Astrocyte (in vitro differentiated cells and primary cell): ENCODE results near the gene NEK6. TPM values are rescaled to one million over a fixed set of nuclear protein-coding genes. Genes with fewer than 3 reads are reported as not detected.
A peak's percentile ranks its signal among the peaks of the same experiment; 100 is the strongest.

Experiments
- DNase-seq: peaks from one replicate; pipeline ENCODE4 v3.0.0-alpha.2; 2010; ENCODE audit warnings: low read depth
- FAIRE-seq: peaks from 2 replicates; lab custom pipeline; 2011; peaks lifted over from hg19 to GRCh38; lab: Jason Lieb, UNC
- H2AFZ ChIP-seq: 2 replicates; pipeline ENCODE4 v1.6.0; 2012; ENCODE audit warnings: low read depth, low read length, inconsistent platforms
- H3K27ac ChIP-seq: 2 replicates; pipeline ENCODE4 v1.5.1; 2011; ENCODE audit warnings: low read depth, low read length, inconsistent platforms
- H3K27me3 ChIP-seq: 2 replicates; pipeline ENCODE4 v1.6.0; 2011; ENCODE audit warnings: low read length, inconsistent platforms; ENCODE audit not compliant: insufficient read depth
- H3K36me3 ChIP-seq: 2 replicates; pipeline ENCODE4 v1.5.1; 2011; ENCODE audit warnings: low read length, inconsistent platforms; ENCODE audit not compliant: insufficient read depth
- H3K4me1 ChIP-seq: 2 replicates; pipeline ENCODE4 v1.5.1; 2011; ENCODE audit warnings: low read length, inconsistent platforms; ENCODE audit not compliant: insufficient read depth
- H3K4me2 ChIP-seq: 2 replicates; pipeline ENCODE4 v1.6.0; 2012; ENCODE audit warnings: low read length, inconsistent platforms
- H3K4me3 ChIP-seq: 2 replicates; pipeline ENCODE4 v1.5.1; 2011; ENCODE audit warnings: low read depth, mild to moderate bottlenecking, low read length, inconsistent platforms; ENCODE audit not compliant: insufficient read depth
- H3K79me2 ChIP-seq: 2 replicates; pipeline ENCODE4 v1.6.0; 2012; ENCODE audit warnings: mild to moderate bottlenecking, low read length, inconsistent platforms; ENCODE audit not compliant: insufficient read depth
- H3K9ac ChIP-seq: 2 replicates; pipeline ENCODE4 v1.6.0; 2012; ENCODE audit warnings: mild to moderate bottlenecking, low read length, inconsistent platforms
- H3K9me3 ChIP-seq: 2 replicates; pipeline ENCODE4 v1.5.1; 2012; ENCODE audit warnings: low read depth, mild to moderate bottlenecking, low read length, inconsistent platforms; ENCODE audit not compliant: insufficient read depth
- H4K20me1 ChIP-seq: 2 replicates; pipeline ENCODE4 v1.6.0; 2012; ENCODE audit warnings: low read length, inconsistent platforms; ENCODE audit not compliant: insufficient read depth
- H3K27ac Mint-ChIP-seq: one replicate; pipeline ENCODE4 v1.8.0; 2021; ENCODE audit warnings: mild to moderate bottlenecking, mixed read lengths; ENCODE audit not compliant: unreplicated experiment
- H3K27me3 Mint-ChIP-seq: one replicate; pipeline ENCODE4 v1.8.0; 2021; ENCODE audit warnings: low read depth, mixed read lengths; ENCODE audit not compliant: unreplicated experiment
- H3K36me3 Mint-ChIP-seq: one replicate; pipeline ENCODE4 v1.8.0; 2021; ENCODE audit warnings: low read depth, mixed read lengths; ENCODE audit not compliant: unreplicated experiment
- H3K4me1 Mint-ChIP-seq: one replicate; pipeline ENCODE4 v1.8.0; 2021; ENCODE audit warnings: low read depth, mixed read lengths; ENCODE audit not compliant: unreplicated experiment
- H3K4me3 Mint-ChIP-seq: one replicate; pipeline ENCODE4 v1.8.0; 2021; ENCODE audit warnings: mild to moderate bottlenecking, moderate library complexity, mixed read lengths; ENCODE audit not compliant: unreplicated experiment
- H3K9me3 Mint-ChIP-seq: one replicate; pipeline ENCODE4 v1.8.0; 2021; ENCODE audit warnings: mild to moderate bottlenecking, mixed read lengths; ENCODE audit not compliant: unreplicated experiment
- EZH2 ChIP-seq: IDR thresholded peaks from 2 replicates; pipeline ENCODE4 v1.6.1; 2012; ENCODE audit warnings: mild to moderate bottlenecking, low read length, inconsistent platforms; ENCODE audit not compliant: insufficient read depth
- total RNA-seq: library from RNA; stranded (reverse); gene quantifications from 2 replicates; pipeline ENCODE4 v1.2.1, GENCODE V29; 2021
- TF ChIP-seq, protein P1 (sequence below): IDR thresholded peaks from 2 replicates; pipeline ENCODE4 v1.5.1; 2011; ENCODE audit warnings: low read depth, mild to moderate bottlenecking, inconsistent platforms, low read length, moderate library complexity; ENCODE audit not compliant: insufficient read depth

NEK6 gene
- total RNA-seq, 1 donor from 2014 or later = 76.8 TPM

DNA sequence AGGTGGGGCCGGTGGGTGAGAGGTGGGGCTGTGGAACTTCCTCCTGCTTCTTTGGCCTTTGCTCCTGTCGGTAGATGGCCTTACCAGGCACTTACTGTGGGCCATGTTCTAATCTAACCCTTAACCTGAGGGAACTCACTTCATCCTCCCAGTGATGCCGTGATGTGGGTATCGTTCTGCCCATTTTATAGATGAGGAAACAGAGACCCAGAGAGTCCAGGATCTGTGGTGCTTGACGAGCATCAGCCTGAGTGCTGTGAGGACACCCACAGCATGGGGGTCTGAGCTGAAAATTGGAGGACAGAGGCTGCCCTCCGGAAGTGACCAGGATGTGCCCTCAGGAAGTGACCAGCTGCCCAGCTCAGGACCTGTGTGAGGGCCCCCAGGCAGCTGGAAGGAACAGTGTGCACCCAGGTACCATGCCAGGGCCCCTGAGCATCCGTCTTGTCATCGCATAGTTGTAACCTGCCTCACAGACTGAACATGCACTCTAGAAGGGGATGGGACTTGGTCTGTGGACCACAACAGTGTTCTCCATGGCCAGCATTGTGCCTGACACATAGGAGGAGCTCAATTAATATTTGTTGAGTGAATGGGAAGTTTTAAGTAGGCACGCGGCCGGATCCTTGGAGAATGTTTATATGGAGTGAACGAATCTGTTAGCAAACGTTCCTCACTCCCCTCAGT is 8.5 kb downstream of the NEK6 start:
- Mint-ChIP-seq H3K27me3 (no peaks in the 10 kb centered on the region), H3K4me1 (peaks cover 62% of the 10 kb centered on the region), H3K4me3 (no peak overlapping the region), H3K27ac (peak overlapping the region; percentile 87), H3K36me3 (peaks cover 14% of the 10 kb centered on the region), H3K9me3 (no peaks in the 10 kb centered on the region)
- Histone ChIP-seq H3K27ac (peak overlapping the region; percentile 85), H3K79me2 (peaks cover 99% of the 10 kb centered on the region), H3K9ac (peak overlapping the region; percentile 79), H3K27me3 (no peaks in the 10 kb centered on the region), H3K4me1 (peaks cover 74% of the 10 kb centered on the region), H4K20me1 (peaks cover 90% of the 10 kb centered on the region), H3K9me3 (no peaks in the 10 kb centered on the region), H3K36me3 (peaks cover 9% of the 10 kb centered on the region), H2AFZ (no peak overlapping the region), H3K4me3 (no peak overlapping the region), H3K4me2 (peak overlapping the region; percentile 71)
- DNase-seq (peak; percentile 64), FAIRE-seq (no peak)
- TF ChIP-seq, protein P1, sequence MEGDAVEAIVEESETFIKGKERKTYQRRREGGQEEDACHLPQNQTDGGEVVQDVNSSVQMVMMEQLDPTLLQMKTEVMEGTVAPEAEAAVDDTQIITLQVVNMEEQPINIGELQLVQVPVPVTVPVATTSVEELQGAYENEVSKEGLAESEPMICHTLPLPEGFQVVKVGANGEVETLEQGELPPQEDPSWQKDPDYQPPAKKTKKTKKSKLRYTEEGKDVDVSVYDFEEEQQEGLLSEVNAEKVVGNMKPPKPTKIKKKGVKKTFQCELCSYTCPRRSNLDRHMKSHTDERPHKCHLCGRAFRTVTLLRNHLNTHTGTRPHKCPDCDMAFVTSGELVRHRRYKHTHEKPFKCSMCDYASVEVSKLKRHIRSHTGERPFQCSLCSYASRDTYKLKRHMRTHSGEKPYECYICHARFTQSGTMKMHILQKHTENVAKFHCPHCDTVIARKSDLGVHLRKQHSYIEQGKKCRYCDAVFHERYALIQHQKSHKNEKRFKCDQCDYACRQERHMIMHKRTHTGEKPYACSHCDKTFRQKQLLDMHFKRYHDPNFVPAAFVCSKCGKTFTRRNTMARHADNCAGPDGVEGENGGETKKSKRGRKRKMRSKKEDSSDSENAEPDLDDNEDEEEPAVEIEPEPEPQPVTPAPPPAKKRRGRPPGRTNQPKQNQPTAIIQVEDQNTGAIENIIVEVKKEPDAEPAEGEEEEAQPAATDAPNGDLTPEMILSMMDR = no peak
- TF ChIP-seq EZH2 = no peak

DNA sequence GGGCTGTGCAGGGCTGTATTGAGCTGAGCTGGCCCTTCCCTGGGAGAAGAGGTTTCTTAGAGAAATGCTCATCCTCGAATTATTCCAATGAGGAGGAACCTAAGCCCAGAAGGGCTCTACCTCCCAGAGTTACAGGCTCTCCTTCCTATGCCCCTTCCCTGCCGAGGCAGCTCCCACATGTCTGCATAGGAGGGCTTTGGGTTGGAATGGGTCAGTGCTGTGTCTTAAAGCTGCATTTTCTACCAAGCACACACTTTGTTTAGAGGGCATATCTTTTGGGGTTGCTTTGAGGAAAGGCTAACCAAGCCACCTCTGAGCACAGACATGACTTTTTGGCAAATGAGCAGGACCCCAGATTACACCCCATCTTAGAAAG is 9.1 kb downstream of the NEK6 start:
- TF ChIP-seq EZH2 = no peak
- TF ChIP-seq, protein P1 = no peak
- no peaks in the 10 kb centered on the region for H3K27me3 Mint-ChIP-seq
- Histone ChIP-seq H3K9ac (peak overlapping the region; percentile 79), H3K36me3 (peaks cover 9% of the 10 kb centered on the region), H2AFZ (no peak overlapping the region), H3K4me3 (no peak overlapping the region), H3K4me1 (peaks cover 72% of the 10 kb centered on the region), H3K79me2 (peaks cover 99% of the 10 kb centered on the region), H3K27me3 (no peaks in the 10 kb centered on the region), H4K20me1 (peaks cover 90% of the 10 kb centered on the region), H3K4me2 (peak overlapping the region; percentile 71), H3K9me3 (no peaks in the 10 kb centered on the region), H3K27ac (peak overlapping the region; percentile 85)
- peaks cover 14% of the 10 kb centered on the region for H3K36me3 Mint-ChIP-seq
- no peak overlapping the region for H3K4me3 Mint-ChIP-seq
- H3K4me1 Mint-ChIP-seq = peaks cover 57% of the 10 kb centered on the region
- no peaks in the 10 kb centered on the region for H3K9me3 Mint-ChIP-seq
- DNase-seq (no peak), FAIRE-seq (no peak)
- H3K27ac Mint-ChIP-seq = peak overlapping the region; percentile 87

DNA sequence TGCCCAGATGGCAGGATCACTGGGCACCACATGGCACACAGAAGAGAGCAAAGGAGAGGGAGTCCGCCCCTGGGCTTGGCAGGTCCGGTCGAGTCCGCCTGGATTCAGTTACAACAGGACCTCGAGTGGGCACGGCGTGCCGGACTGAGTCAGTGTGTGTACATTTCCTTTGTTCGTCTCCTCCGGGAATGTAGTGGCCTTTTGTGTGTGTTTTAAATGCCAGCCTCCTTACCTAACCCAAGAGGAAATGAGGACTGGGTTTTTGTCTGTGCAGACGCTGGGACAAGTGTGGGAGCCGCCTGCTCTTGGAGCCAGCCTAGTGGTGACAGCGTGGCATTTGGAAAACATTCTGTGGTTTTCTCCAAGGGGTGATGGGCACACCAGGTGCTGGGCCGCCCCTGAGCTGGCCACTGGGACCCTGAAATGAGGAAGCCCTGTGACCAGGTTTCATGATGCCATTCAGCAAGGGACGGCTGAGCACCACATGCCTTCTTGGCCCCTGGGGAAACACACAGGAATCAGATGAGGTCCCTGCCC is 9.6 kb downstream of the NEK6 start:
- Mint-ChIP-seq H3K4me1 (peaks cover 52% of the 10 kb centered on the region), H3K27me3 (no peaks in the 10 kb centered on the region), H3K9me3 (no peaks in the 10 kb centered on the region), H3K4me3 (peak overlapping the region; percentile 23), H3K27ac (peak overlapping the region; percentile 87), H3K36me3 (peaks cover 14% of the 10 kb centered on the region)
- H3K9me3 ChIP-seq = no peaks in the 10 kb centered on the region
- H3K79me2 ChIP-seq = peaks cover 99% of the 10 kb centered on the region
- H3K36me3 ChIP-seq = peaks cover 9% of the 10 kb centered on the region
- H3K27me3 ChIP-seq = no peaks in the 10 kb centered on the region
- H2AFZ ChIP-seq = no peak overlapping the region
- TF ChIP-seq, protein P1 = no peak
- no peak for TF ChIP-seq EZH2
- peaks cover 92% of the 10 kb centered on the region for H4K20me1 ChIP-seq
- peak overlapping the region; percentile 79 for H3K9ac ChIP-seq
- peak overlapping the region; percentile 71 for H3K4me2 ChIP-seq
- FAIRE-seq (peak; percentile 64), DNase-seq (peak; percentile 84)
- no peak overlapping the region for H3K4me3 ChIP-seq
- peak overlapping the region; percentile 85 for H3K27ac ChIP-seq
- H3K4me1 ChIP-seq = peaks cover 71% of the 10 kb centered on the region
